Right ventricle myocardium inferior (tissue), 1 donor: ENCODE data around the gene LRWD1. TPM values are rescaled to one million over a fixed set of nuclear protein-coding genes. Genes with fewer than 3 reads are reported as not detected.
"Not testable (repeated sequence)": the region's sequence is repeated elsewhere in the genome, so short reads cannot be mapped to it uniquely, and the experiment has no call there.

ENCODE experiments used
- ATAC-seq: fragments of 200-7000 bp; cut with Tn5 transposase; one replicate; pipeline ENCODE4 v1.9.1; 2020; ENCODE audit warnings: mild to moderate bottlenecking, moderate library complexity
- DNase-seq: peaks from one replicate; pipeline ENCODE4 v3.0.0; 2021; ENCODE audit errors: missing footprints
- intact Hi-C: fragments of 100-400 bp; cut with DNase I; formaldehyde crosslinking; loops from one replicate; pipeline ENCODE4 v1.11.0; 2022
- total RNA-seq: library from RNA; stranded (reverse); fragmentation: NEBNext Ultra II Directional; extraction: Animal tissue kit (Norgen Biotek cat#: 25700); gene quantifications from one replicate; pipeline ENCODE4 v1.2.1, GENCODE V29; 2021
- donor health status: DM: no; HTN: yes; CAD: no; lungs with severe emphysema.

The LRWD1 gene
- total RNA-seq, 1 donor from 2014 or later = 10.0 TPM

- not testable (repeated sequence) for DNase-seq
Observed at GRCh38 chr7:102481962-102482361, 17.2 kb downstream of the LRWD1 start.

GRCh38 chr7:102484317-102484716 lies 19.5 kb downstream of the LRWD1 start:
- intact Hi-C loops, ATAC-seq, DNase-seq: not testable (repeated sequence)

More at GRCh38 chr7:102481962-102482361, 17.2 kb downstream of the LRWD1 start:
- ATAC-seq, intact Hi-C loops: not testable (repeated sequence)

GRCh38 chr7:102490529-102491075 lies 25.8 kb downstream of the LRWD1 start:
- ATAC-seq (peak; percentile 39), DNase-seq (peak; percentile 62)
- intact Hi-C loops = not testable (repeated sequence)

- ATAC-seq = peak; percentile 75
- intact Hi-C loops, DNase-seq: not testable (repeated sequence)
Observed at GRCh38 chr7:102493220-102493935, 28.6 kb downstream of the LRWD1 start.

GRCh38 chr7:102494026-102494425 lies 29.2 kb downstream of the LRWD1 start:
- peak; percentile 23 for DNase-seq
- ATAC-seq, intact Hi-C loops: not testable (repeated sequence)

- DNase-seq, intact Hi-C loops: not testable (repeated sequence)
- peak; percentile 44 for ATAC-seq
Observed at GRCh38 chr7:102494473-102495149, 29.8 kb downstream of the LRWD1 start.

- ATAC-seq, intact Hi-C loops: not testable (repeated sequence)
- peak; percentile 33 for DNase-seq
Observed at GRCh38 chr7:102496861-102497260, 32.1 kb downstream of the LRWD1 start.

- peak; percentile 42 for DNase-seq
- intact Hi-C loops, ATAC-seq: not testable (repeated sequence)
Observed at GRCh38 chr7:102497308-102497707, 32.5 kb downstream of the LRWD1 start.

- ATAC-seq, intact Hi-C loops: not testable (repeated sequence)
- DNase-seq = peak; percentile 37
Observed at GRCh38 chr7:102498321-102498720, 33.5 kb downstream of the LRWD1 start.

GRCh38 chr7:102503141-102503540 lies 38.4 kb downstream of the LRWD1 start:
- ATAC-seq, DNase-seq, intact Hi-C loops: not testable (repeated sequence)

- intact Hi-C loops = not testable (repeated sequence)
- DNase-seq (peak; percentile 56), ATAC-seq (peak; percentile 1)
Observed at GRCh38 chr7:102505298-102506185, 40.8 kb downstream of the LRWD1 start.

GRCh38 chr7:102507410-102508088 lies 42.8 kb downstream of the LRWD1 start:
- intact Hi-C loops, ATAC-seq: not testable (repeated sequence)
- DNase-seq = peak; percentile 45

- intact Hi-C loops, DNase-seq, ATAC-seq: not testable (repeated sequence)
Observed at GRCh38 chr7:102510575-102510974, 45.8 kb downstream of the LRWD1 start.

- DNase-seq, intact Hi-C loops: not testable (repeated sequence)
- ATAC-seq = peak; percentile 79
Observed at GRCh38 chr7:102511860-102512522, 47.2 kb downstream of the LRWD1 start.

GRCh38 chr7:102512642-102513221 lies 47.9 kb downstream of the LRWD1 start:
- ATAC-seq (peak; percentile 15), DNase-seq (peak; percentile 66)
- intact Hi-C loops = not testable (repeated sequence)

GRCh38 chr7:102514881-102515721 lies 50.3 kb downstream of the LRWD1 start:
- intact Hi-C loops, DNase-seq, ATAC-seq: not testable (repeated sequence)
